Urinary bladder (tissue), 4 donors: ENCODE measurements around the gene PRR5. TPM values are rescaled to one million over a fixed set of nuclear protein-coding genes. Genes with fewer than 3 reads are reported as not detected.

Experiments
- DNase-seq: peaks from one replicate; pipeline ENCODE4 v3.0.0-alpha.2; 2015; ENCODE audit errors: extremely low spot score
- H3K27ac ChIP-seq: one replicate; pipeline ENCODE4 v1.5.1; 2013; ENCODE audit warnings: low read depth, mild to moderate bottlenecking, moderate library complexity
- H3K36me3 ChIP-seq: one replicate; pipeline ENCODE4 v1.6.1; 2013; ENCODE audit warnings: mild to moderate bottlenecking, moderate library complexity; ENCODE audit not compliant: insufficient read depth
- H3K4me1 ChIP-seq: one replicate; pipeline ENCODE4 v1.6.1; 2013; ENCODE audit warnings: mild to moderate bottlenecking, moderate library complexity; ENCODE audit not compliant: insufficient read depth
- H3K4me3 ChIP-seq: one replicate; pipeline ENCODE4 v1.5.1; 2013; ENCODE audit warnings: low read depth, low read length
- WGBS: extraction: QIAGEN DNeasy Blood & Tissue Kit; methylation state at CpG from one replicate; pipeline ENCODE4 v1.1.7; 2013; 5-methylcytosine and 5-hydroxymethylcytosine counted together
- polyA plus RNA-seq: library from polyadenylated mRNA; stranded (reverse); fragments of 200-250 nt; gene quantifications from one replicate; pipeline ENCODE4 v1.2.3, GENCODE V29; 2013
- total RNA-seq: library from RNA; depleted of rRNA; stranded (reverse); fragments of >200 nt; gene quantifications from one replicate; pipeline ENCODE4 v1.2.3, GENCODE V29; 2014
- donor health status: healthy with polysubstance abuse.
- donor health status: healthy.

Gene PRR5
- total and polyA plus RNA-seq, 2 donors = 13.9 to 28.1 TPM

DNA sequence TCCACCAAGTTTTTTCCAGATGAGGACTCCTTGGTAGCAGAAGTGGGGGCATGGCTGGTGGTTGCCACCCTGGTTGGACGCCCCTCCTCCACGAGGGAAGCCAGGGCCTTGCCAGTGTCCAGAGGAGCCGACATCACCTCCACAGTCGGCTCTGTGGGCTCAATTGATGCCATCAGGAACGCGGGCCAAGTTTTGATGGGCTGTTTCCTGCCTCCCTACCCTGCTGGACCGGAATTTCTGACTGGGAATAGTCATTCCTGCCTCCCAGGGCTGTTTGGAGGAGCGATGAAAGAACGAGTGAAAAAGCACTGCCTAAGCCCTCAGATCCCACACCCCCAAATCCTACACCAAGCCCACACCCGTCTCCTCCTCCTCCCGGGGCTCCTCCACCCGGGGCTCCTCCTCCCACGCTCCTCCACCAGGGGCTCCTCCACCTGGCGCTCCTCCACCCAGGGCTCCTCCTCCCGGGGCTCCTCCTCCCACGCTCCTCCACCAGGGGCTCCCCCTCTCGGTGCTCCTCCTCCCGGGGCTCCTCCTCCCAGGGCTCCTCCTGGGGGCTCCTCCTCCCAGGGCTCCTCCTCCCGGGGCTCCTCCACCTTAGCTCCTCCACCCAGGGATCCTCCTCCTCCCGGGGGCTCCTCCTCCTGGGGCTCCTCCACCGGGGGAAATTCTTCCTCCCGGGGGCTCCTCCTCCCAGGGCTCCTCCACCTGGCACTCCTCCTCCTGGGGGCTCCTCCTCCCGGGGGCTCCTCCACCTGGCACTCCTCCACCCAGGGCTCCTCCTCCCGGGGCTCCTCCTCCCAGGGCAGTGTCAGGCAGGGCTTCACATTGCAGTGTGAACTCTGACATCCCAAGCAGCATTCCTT, 10.0 kb upstream of the PRR5 start:
- 74% methylated on average over 24 of the region's 24 CpGs for WGBS
- DNase-seq = no peak
- no peak overlapping the region for H3K4me3 ChIP-seq
- no peaks in the 10 kb centered on the region for H3K4me1 ChIP-seq
- no peaks in the 10 kb centered on the region for H3K36me3 ChIP-seq
- H3K27ac ChIP-seq = no peak overlapping the region

DNA sequence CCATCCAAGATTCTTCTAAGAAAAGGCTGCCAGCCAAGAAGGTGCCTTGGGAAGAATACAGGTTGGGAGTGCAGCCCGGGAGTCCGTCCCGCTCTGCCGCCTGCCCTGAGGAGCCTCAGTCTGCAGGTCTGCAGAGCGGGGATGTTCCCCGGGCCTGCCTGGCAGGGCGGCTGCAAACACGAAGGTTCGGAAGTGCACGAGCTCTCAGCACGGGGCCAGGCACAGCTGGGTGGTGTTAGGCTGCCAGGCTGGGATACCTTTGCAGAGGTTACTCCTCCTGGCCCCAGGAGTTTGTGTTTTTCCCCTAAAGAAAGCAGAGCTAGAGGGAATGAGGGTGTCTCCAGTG, 9.4 kb upstream of the PRR5 start:
- H3K4me3 ChIP-seq = no peak overlapping the region
- 93% methylated on average over 11 of the region's 11 CpGs for WGBS

DNA sequence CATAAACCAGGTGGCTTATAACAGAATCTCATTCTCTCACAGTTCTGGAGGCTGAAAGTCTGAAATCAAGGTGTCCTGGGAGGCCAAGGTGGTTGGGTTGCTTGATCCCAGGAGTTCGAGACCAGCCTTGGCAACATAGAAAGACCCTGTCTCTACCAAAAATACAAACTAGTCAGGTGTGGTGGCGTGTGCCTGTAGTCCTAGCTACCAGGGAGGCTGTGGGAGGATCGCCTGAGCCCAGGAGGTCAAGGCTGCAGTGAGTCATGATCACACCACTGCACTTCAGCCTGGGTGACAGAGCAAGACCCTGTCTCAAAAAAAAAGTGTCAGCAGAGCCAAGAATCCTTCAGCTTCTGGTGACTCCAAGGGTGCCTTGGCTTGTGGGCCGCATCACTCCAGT, 8.9 kb upstream of the PRR5 start:
- H3K36me3 ChIP-seq = no peaks in the 10 kb centered on the region
- H3K4me3 ChIP-seq = no peak overlapping the region
- no peak overlapping the region for H3K27ac ChIP-seq
- H3K4me1 ChIP-seq = no peaks in the 10 kb centered on the region
- WGBS = 83% methylated on average over 4 of the region's 4 CpGs
- DNase-seq = no peak

More for the DNA sequence above, 9.4 kb upstream of the PRR5 start:
- DNase-seq = no peak
- Histone ChIP-seq H3K27ac (no peak overlapping the region), H3K36me3 (no peaks in the 10 kb centered on the region), H3K4me1 (no peaks in the 10 kb centered on the region)

DNA sequence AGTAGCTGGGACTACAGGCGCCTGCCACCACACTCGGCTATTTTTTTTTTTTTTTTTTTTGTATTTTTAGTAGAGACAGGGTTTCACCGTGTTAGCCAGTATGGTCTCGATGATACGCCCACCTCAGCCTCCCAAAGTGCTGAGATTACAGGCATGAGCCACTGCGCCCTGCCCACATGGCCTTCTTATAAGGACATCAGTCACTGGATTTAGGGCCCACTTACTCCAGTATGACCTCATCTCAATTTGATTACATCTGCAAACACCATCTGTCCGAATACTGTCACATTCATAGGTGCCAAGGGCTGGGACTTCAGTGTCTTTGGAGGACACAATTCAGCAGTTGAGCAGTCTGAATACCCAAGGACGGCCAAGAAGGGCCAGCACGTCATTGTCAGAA, 8.2 kb upstream of the PRR5 start:
- Histone ChIP-seq H3K36me3 (no peaks in the 10 kb centered on the region), H3K27ac (no peak overlapping the region), H3K4me1 (no peaks in the 10 kb centered on the region), H3K4me3 (no peak overlapping the region)
- 92% methylated on average over 9 of the region's 9 CpGs for WGBS
- no peak for DNase-seq

DNA sequence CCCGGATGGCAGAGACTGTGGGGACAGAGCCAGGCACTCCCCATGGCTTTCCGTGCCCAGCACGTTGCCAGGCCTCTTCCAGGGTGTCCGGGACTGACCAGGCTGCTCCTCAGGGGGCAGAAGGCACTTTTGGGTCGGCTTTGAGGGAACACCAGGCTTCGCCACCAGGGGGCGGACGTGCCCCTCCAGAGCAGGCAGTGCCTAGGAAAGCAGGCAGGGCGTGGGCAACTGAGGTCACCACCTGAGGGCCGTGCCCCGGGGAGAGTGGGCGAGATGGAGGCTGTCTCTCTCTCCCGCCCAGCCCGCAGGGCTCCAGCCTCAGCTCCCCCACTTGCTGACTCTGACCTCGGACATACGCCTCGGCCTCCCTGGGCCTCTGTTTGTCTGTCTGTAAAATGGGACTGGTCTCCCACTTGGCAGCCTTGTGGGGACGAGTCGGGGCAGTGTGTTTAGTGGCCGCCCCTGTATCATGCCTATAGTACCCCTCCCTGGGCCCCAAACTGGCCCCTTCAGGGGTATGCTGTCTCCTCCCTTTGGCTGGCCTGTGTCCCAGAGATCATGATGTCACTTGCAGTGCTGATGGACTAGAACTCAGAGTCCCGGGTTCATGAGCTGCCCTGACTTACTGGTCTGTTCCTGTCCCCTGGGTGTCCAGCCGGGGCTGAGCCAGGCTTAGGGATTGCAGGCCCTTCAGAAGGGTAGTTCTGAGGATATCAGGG, 4.4 kb upstream of the PRR5 start:
- no peak for DNase-seq
- 28% methylated on average over 22 of the region's 22 CpGs for WGBS
- Histone ChIP-seq H3K4me3 (no peak overlapping the region), H3K4me1 (no peaks in the 10 kb centered on the region), H3K36me3 (no peaks in the 10 kb centered on the region), H3K27ac (no peak overlapping the region)

DNA sequence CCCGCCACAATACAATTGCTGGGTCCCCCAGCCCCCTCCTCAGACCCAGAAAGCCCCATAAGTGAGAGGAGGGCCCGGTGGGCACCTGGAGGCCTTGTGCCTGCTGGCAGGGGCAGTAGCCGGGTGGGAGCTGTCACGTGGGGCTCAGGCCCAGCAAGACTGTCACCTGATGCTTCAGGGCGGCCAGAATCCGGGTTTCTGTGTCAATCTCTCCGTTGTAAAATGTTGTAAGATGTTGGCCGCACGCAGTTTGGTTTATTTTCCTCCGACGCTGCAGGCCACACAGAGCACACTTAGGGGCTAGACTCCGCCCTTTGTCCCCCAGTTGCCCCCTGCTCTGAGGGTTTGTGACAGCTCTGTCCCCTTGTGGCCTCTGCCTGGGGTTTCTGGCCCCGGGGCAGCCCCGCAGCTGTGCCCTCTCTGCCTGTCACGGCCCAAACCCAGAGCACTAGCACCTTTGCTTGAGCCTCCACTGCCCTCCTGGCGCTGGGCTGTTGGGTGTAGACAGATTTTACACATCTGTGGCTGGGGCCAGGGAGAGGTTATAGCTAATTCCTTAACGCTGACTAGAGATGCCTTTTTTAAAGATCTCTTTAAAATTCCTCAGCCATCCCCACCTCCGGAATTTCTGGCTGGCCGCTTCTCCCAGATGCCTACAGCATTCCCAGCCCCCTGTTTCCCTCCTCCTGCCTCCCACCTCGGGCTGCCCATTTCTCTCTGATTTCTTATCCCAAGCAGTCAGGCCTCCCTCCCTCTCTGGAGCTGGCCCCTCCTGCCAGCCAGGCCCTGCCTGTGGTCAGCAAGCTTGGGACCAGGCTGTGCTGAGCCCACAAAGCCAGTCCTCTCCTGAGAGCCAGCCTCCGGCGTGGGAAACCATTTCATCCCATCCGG, 3.2 kb upstream of the PRR5 start:
- peak overlapping the region; percentile 80 for H3K27ac ChIP-seq
- H3K36me3 ChIP-seq = no peaks in the 10 kb centered on the region
- 34% methylated on average over 23 of the region's 23 CpGs for WGBS
- DNase-seq = peak; percentile 59
- H3K4me1 ChIP-seq = no peaks in the 10 kb centered on the region
- H3K4me3 ChIP-seq = no peak overlapping the region

DNA sequence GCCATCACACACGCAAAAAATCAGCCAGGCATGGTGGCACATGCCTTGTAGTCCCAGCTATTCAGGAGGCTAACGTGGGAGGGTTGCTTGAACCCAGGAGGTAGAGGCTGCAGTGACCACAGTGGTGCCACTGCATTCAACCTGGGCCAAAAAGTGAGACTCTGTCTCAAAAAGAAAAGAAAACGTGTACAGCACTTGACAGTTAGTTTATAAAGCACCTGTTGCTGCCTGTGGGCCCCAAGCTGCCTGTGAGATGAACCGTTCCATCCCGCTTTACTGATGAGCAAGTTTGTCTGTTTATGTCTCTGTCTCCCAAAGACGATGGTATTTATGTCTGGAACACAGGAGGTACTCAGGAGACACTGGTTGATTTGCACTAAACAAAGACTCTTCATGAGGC, 1.5 kb upstream of the PRR5 start:
- WGBS = 90% methylated on average over 6 of the region's 6 CpGs
- H3K4me3 ChIP-seq = no peak overlapping the region
- no peaks in the 10 kb centered on the region for H3K36me3 ChIP-seq
- H3K4me1 ChIP-seq = no peaks in the 10 kb centered on the region
- no peak overlapping the region for H3K27ac ChIP-seq
- no peak for DNase-seq

DNA sequence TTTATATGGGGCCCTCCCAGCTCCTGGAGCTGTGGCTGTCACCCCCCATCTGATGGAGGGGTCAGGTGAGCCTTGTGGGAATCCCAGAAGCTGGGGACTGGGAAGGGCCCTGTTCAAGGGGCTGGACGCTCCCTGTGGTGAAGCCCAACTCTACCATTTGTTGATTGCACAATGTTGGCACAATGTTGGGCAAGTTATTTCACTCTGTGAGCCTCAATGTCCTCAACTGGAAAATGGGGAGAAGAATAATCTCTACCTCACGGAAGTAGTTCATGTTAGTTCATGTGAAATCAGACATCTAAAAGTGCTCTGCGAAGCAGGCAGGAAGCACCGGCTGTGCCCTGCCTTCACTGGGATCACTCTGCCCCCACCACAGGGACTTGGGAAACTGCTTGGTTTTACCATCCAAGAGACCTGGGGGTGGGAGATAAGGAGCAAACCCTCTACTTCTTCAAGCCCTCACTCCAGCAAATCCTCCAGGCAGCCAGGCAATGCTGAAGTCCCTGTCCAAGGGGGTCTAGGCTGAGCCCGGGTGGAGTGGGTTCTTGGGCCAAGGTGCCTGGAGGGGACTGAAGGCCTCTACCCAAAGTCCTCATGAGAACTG, 715 bp upstream of the PRR5 start:
- no peak for DNase-seq
- Histone ChIP-seq H3K36me3 (no peaks in the 10 kb centered on the region), H3K4me1 (no peaks in the 10 kb centered on the region), H3K4me3 (peak overlapping the region; percentile 6), H3K27ac (peak overlapping the region; percentile 49)
- 90% methylated on average over 5 of the region's 5 CpGs for WGBS

DNA sequence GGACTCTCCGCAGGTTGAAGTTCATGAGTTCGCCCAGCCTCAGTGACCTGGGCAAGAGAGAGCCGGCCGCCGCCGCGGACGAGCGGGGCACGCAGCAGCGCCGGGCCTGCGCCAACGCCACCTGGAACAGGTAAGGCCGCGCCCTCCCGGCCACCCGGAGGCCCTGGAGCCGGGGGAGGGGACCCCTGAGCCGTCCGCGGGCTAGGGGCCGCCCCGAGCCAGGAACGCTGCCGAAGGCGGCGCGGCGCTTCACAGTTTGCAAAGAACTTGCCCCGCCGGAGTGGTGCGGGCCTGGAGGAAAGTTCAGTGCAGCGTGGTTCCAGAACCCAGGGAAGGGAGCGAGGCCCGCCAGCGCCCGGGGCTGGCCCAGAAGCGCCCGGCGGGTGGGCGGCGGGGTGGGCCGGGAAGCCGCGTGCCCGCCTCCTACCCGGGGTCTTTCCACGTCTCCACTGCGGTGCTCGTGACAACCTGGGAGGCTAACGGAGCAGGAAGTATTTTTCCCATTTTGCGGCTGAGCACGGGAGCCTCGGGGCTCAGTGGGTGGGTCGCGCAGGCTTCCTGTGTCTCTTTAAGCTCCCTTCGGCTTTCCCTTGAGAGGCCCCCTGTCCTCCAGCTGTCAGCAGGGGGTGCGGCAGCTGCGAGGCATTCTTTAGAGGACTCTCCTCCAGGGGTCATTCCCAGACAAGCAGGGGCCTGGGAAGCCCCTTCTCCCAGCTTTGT, 635 bp downstream of the PRR5 start:
- Histone ChIP-seq H3K27ac (no peak overlapping the region), H3K4me1 (no peaks in the 10 kb centered on the region), H3K36me3 (no peaks in the 10 kb centered on the region), H3K4me3 (peak overlapping the region; percentile 68)
- DNase-seq = no peak
- 2% methylated on average over 60 of the region's 60 CpGs for WGBS

DNA sequence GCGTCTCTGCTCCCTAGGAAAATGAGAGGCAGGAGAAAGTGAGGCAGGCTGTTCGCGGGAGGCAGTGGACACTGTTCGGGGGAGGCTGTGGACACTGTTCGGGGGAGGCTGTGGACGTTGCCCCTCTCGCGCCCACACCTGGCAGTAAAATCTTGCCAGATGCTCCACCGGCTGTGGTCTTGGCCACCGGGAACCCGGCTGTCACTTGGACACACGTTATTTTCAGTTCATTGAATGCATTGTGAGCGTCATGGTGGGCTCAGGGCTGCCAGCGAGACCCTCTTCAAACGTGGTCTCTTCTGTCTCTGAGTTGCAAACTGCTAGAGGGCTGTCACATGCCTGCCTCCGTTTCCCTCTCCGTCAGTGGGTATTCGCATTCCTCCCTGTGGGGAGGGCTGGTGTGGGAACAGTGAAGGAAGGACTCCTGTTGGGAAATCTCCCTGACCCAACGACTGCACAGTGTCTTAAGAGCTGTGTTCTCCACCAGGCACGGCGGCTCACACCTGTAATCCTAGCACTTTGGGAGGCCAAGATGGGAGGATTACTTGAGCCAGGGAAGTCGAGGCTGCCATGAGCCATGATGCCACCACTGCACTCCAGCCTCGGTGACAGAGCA, 1.4 kb downstream of the PRR5 start:
- WGBS = 53% methylated on average over 23 of the region's 23 CpGs
- Histone ChIP-seq H3K4me1 (no peaks in the 10 kb centered on the region), H3K27ac (no peak overlapping the region), H3K36me3 (no peaks in the 10 kb centered on the region), H3K4me3 (peak overlapping the region; percentile 68)
- no peak for DNase-seq

DNA sequence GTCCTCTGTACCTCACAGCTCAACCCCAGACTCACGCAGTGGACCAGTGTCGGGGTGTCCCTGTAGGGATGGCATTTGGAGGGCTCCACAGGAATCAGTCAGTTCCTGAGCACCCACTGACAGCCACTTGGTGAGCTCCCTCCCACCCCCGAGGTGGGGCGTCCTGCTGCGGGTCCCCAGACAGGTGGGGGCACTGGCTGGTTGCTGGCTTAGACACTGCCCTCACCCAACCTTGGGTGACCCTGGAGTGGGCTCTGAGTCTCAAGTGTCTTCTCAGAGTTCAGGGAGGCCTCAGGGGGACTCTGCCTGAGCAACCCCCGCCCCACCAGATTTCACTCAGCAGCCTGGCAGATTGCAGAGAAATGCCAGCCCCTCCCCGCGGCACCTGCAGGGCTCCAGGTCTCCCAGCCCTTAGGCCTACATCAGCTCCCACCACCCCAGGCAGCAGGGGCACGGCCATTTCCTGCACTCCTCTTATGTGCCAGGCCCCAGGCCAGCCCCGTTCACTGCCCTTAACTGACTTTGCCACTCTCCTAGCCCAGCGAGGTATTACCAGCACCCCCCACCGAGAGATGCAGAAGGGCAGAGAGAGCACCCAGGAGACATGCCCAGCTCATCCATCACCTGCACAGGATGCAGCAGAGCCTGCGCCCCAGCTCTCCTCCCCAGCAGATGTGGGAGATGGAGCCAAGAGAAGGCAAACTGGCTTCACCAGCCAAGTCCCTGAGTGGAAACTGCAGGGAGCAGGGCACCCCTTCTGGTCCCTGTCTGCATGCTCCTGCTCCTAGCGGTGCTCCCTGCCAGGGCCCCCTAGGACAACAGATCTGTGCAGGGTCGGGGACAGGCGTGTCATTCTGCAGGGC, 2.4 kb downstream of the PRR5 start:
- WGBS = 95% methylated on average over 16 of the region's 16 CpGs
- no peaks in the 10 kb centered on the region for H3K4me1 ChIP-seq
- H3K36me3 ChIP-seq = no peaks in the 10 kb centered on the region
- H3K4me3 ChIP-seq = no peak overlapping the region
- DNase-seq = no peak
- H3K27ac ChIP-seq = no peak overlapping the region

DNA sequence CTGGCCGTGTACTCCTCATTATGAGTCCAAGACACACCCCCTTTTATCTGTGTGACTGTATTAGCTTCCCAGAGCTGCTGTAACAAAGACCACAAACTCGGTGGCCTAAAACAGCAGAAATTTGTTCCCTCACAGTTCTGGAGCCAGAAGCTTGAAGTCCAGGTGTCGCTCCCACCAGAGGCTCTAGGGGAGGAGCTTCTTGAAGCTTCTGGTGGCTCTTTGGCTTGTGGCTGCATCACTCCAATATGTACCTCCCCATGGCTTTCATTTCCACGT, 3.0 kb downstream of the PRR5 start:
- no peaks in the 10 kb centered on the region for H3K4me1 ChIP-seq
- no peak overlapping the region for H3K27ac ChIP-seq
- WGBS = 94% methylated on average over 4 of the region's 4 CpGs
- no peak overlapping the region for H3K4me3 ChIP-seq
- no peak for DNase-seq
- no peaks in the 10 kb centered on the region for H3K36me3 ChIP-seq
